ENCODE results near the gene PPP6R1. TPM values are rescaled to one million over a fixed set of nuclear protein-coding genes. Genes with fewer than 3 reads are reported as not detected.

PPP6R1 gene
- polyA plus RNA-seq, 3 donors: 16.9 to 91.3 (median 22.0) TPM

DNA sequence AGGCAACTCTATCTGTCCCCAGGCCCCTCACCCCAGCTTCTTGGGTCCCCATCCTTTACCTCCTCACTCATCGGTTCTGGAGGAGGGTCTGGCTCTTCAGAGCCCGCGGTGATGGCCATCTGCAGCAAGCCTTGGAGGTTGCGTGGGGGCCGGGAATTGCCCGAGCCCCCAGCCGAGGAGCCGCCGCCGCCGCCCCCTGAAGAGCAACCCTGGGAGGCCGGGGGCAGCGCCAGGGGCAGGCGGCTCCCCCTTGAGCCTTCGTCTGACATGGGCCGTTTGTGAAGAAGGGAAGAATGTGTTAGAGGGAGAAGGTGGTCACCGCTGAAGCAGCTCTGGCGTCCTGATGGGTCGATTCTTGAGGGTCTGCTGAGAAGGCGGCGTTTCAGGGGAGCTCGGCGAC, 20.5 kb upstream of the PPP6R1 start:
- Mint-ChIP-seq H3K9me3 (peaks cover 0 to 5% (median 0%) of the 10 kb centered on the region in 7 donors), H3K4me1 (peaks cover 37% of the 10 kb centered on the region), H3K27me3 (ENCODE audit: low read depth in 3 of 3) (peaks cover 6 to 12% (median 12%) of the 10 kb centered on the region in 3 donors), H3K27ac (peak overlapping the region; percentile 92 to 99 (median 96)), H3K36me3 (peaks cover 17% of the 10 kb centered on the region in 2 donors), H3K4me3 (peak overlapping the region; percentile 98 to 99)
- peak overlapping the region; percentile 70 to 81 for H3K27ac ChIP-seq (ENCODE audit: low read depth in 1 of 2, low read length in 2 of 2)
- peaks cover 0 to 9% of the 10 kb centered on the region in 2 donors for H3K36me3 ChIP-seq (replicated peaks in 1 of 2; ENCODE audit: control insufficient read depth in 1 of 2, insufficient read depth in 2 of 2, low read length in 2 of 2)
- H2AFZ ChIP-seq (ENCODE audit: insufficient read depth, low read depth, low read length, poor library complexity, severe bottlenecking): peak overlapping the region; percentile 85
- no peaks in the 10 kb centered on the region for H4K20me1 ChIP-seq (ENCODE audit: insufficient read depth, low read length)
- H3K9me3 ChIP-seq (replicated peaks in 1 of 2; ENCODE audit: control insufficient read depth in 1 of 2, insufficient read depth in 1 of 2, low read length in 2 of 2): no peaks in the 10 kb centered on the region
- no peak for DNase-seq
- TF ChIP-seq CTCF (IDR thresholded peaks at IDR 0.05): no peak
- peak overlapping the region; percentile 68 for H3K9ac ChIP-seq (ENCODE audit: insufficient read depth, low read length, poor library complexity, severe bottlenecking)
- peaks cover 30 to 39% of the 10 kb centered on the region in 2 donors for H3K4me1 ChIP-seq (ENCODE audit: control insufficient read depth in 1 of 2, insufficient read depth in 2 of 2, low read length in 2 of 2)
- peak overlapping the region; percentile 88 for H3K4me2 ChIP-seq (replicated peaks; ENCODE audit: extremely low read depth, low read length, poor library complexity, severe bottlenecking)
- WGBS (ENCODE audit: insufficient coverage): 13% methylated on average over 20 of the region's 23 CpGs
- peak overlapping the region; percentile 53 to 98 (median 78) for H3K4me3 ChIP-seq (replicated peaks in 1 of 3; ENCODE audit: low read depth in 2 of 3, low read length in 3 of 3)
- intact Hi-C loops (cut with micrococcal nuclease): loop anchor here in 1 of 2 donors (2.0 kb wide), 1 partner anchor 21 kb away; the partner anchor contains the start of gene PPP6R1
- peaks cover 4% of the 10 kb centered on the region for H3K79me2 ChIP-seq (ENCODE audit: insufficient read depth, low read length)
- H3K27me3 ChIP-seq (ENCODE audit: control insufficient read depth in 2 of 2, insufficient read depth in 2 of 2, low read length in 2 of 2): peaks cover 0 to 8% of the 10 kb centered on the region in 2 donors

- H3K27me3 ChIP-seq (ENCODE audit: control insufficient read depth in 2 of 2, insufficient read depth in 2 of 2, low read length in 2 of 2): peaks cover 0 to 7% of the 10 kb centered on the region in 2 donors
- H3K9me3 Mint-ChIP-seq: peaks cover 0 to 5% (median 0%) of the 10 kb centered on the region in 7 donors
- 98% methylated on average over 8 of the region's 13 CpGs for WGBS (ENCODE audit: insufficient coverage)
These were observed 19.7 kb upstream of the PPP6R1 start for GRCh38 chr19:55278391-55279135.

More at GRCh38 chr19:55278391-55279135, 19.7 kb upstream of the PPP6R1 start:
- peaks cover 4 to 10% (median 10%) of the 10 kb centered on the region in 3 donors for H3K27me3 Mint-ChIP-seq (ENCODE audit: low read depth in 3 of 3)
- Histone ChIP-seq H3K9me3 (replicated peaks in 1 of 2; ENCODE audit: control insufficient read depth in 1 of 2, insufficient read depth in 1 of 2, low read length in 2 of 2) (no peaks in the 10 kb centered on the region), H3K79me2 (ENCODE audit: insufficient read depth, low read length) (peaks cover 4% of the 10 kb centered on the region), H3K4me2 (replicated peaks; ENCODE audit: extremely low read depth, low read length, poor library complexity, severe bottlenecking) (no peak overlapping the region), H2AFZ (ENCODE audit: insufficient read depth, low read depth, low read length, poor library complexity, severe bottlenecking) (no peak overlapping the region), H3K4me3 (replicated peaks in 1 of 3; ENCODE audit: low read depth in 2 of 3, low read length in 3 of 3) (no peak overlapping the region), H4K20me1 (ENCODE audit: insufficient read depth, low read length) (no peaks in the 10 kb centered on the region), H3K9ac (ENCODE audit: insufficient read depth, low read length, poor library complexity, severe bottlenecking) (no peak overlapping the region), H3K36me3 (replicated peaks in 1 of 2; ENCODE audit: control insufficient read depth in 1 of 2, insufficient read depth in 2 of 2, low read length in 2 of 2) (peaks cover 0 to 15% of the 10 kb centered on the region in 2 donors), H3K27ac (ENCODE audit: low read depth in 1 of 2, low read length in 2 of 2) (no peak overlapping the region), H3K4me1 (ENCODE audit: control insufficient read depth in 1 of 2, insufficient read depth in 2 of 2, low read length in 2 of 2) (peaks cover 30 to 39% of the 10 kb centered on the region in 2 donors)
- intact Hi-C loops (cut with micrococcal nuclease): loop anchor here in 1 of 2 donors (2.0 kb wide), 1 partner anchor 20 kb away; the partner anchor contains the start of gene PPP6R1
- no peak for DNase-seq
- peaks cover 19 to 23% of the 10 kb centered on the region in 2 donors for H3K36me3 Mint-ChIP-seq
- no peak overlapping the region for H3K4me3 Mint-ChIP-seq
- peaks cover 37% of the 10 kb centered on the region for H3K4me1 Mint-ChIP-seq
- TF ChIP-seq CTCF (IDR thresholded peaks at IDR 0.05): no peak
- H3K27ac Mint-ChIP-seq: peak overlapping the region in 2 of 7 donors; percentile 36 to 82

Data from CD14-positive monocyte (primary cell).